IPS-18c (cell line): Measurements from ENCODE around the gene STARD7.

Experiments used
- H3K4me3 ChIP-seq: 2 replicates; pipeline ENCODE4 v1.7.0; 2013; ENCODE audit warnings: low read depth, mild to moderate bottlenecking, low read length, moderate library complexity; ENCODE audit not compliant: insufficient read depth
- H3K9me3 ChIP-seq: one replicate; pipeline ENCODE4 v1.6.1; 2013; ENCODE audit warnings: mild to moderate bottlenecking, low read length, moderate library complexity; ENCODE audit not compliant: control insufficient read depth, insufficient read depth

Gene STARD7

GRCh38 chr2:96158554-96158940, 50.1 kb downstream of the STARD7 start:
- Histone ChIP-seq H3K4me3 (no peak overlapping the region), H3K9me3 (no peaks in the 10 kb centered on the region)

GRCh38 chr2:96157649-96158553, 50.7 kb downstream of the STARD7 start:
- Histone ChIP-seq H3K4me3 (no peak overlapping the region), H3K9me3 (no peaks in the 10 kb centered on the region)

GRCh38 chr2:96156926-96157648, 51.5 kb downstream of the STARD7 start:
- H3K9me3 ChIP-seq, result no peaks in the 10 kb centered on the region
- H3K4me3 ChIP-seq, result no peak overlapping the region

GRCh38 chr2:96156011-96156820, 52.4 kb downstream of the STARD7 start:
- H3K4me3 ChIP-seq, result no peak overlapping the region

GRCh38 chr2:96154506-96155380, 53.9 kb downstream of the STARD7 start:
- Histone ChIP-seq H3K4me3 (no peak overlapping the region), H3K9me3 (no peaks in the 10 kb centered on the region)

More at GRCh38 chr2:96156011-96156820, 52.4 kb downstream of the STARD7 start:
- no peaks in the 10 kb centered on the region for H3K9me3 ChIP-seq

- Histone ChIP-seq H3K4me3 (no peak overlapping the region), H3K9me3 (peaks cover under 1% of the 10 kb centered on the region)
Measured at GRCh38 chr2:96153991-96154431, 54.6 kb downstream of the STARD7 start.

GRCh38 chr2:96153291-96153713, 55.3 kb downstream of the STARD7 start:
- Histone ChIP-seq H3K4me3 (no peak overlapping the region), H3K9me3 (peaks cover 2% of the 10 kb centered on the region)

GRCh38 chr2:96152304-96153161, 56.1 kb downstream of the STARD7 start:
- no peak overlapping the region for H3K4me3 ChIP-seq
- peaks cover 2% of the 10 kb centered on the region for H3K9me3 ChIP-seq

- Histone ChIP-seq H3K9me3 (peaks cover 2% of the 10 kb centered on the region), H3K4me3 (no peak overlapping the region)
Measured at GRCh38 chr2:96151595-96152303, 56.9 kb downstream of the STARD7 start.

GRCh38 chr2:96150791-96151594, 57.6 kb downstream of the STARD7 start:
- no peak overlapping the region for H3K4me3 ChIP-seq

GRCh38 chr2:96150007-96150640, 58.5 kb downstream of the STARD7 start:
- peaks cover 2% of the 10 kb centered on the region for H3K9me3 ChIP-seq
- no peak overlapping the region for H3K4me3 ChIP-seq

More at GRCh38 chr2:96150791-96151594, 57.6 kb downstream of the STARD7 start:
- peaks cover 2% of the 10 kb centered on the region for H3K9me3 ChIP-seq

GRCh38 chr2:96148410-96149217, 60.0 kb downstream of the STARD7 start:
- Histone ChIP-seq H3K9me3 (peaks cover 2% of the 10 kb centered on the region), H3K4me3 (no peak overlapping the region)

- no peak overlapping the region for H3K4me3 ChIP-seq
Measured at GRCh38 chr2:96147593-96148201, 60.9 kb downstream of the STARD7 start.

More at GRCh38 chr2:96147593-96148201, 60.9 kb downstream of the STARD7 start:
- peaks cover 2% of the 10 kb centered on the region for H3K9me3 ChIP-seq
